SU-DHL-6 (cell line): ENCODE results near the gene BMP15.

Experiments used
- H2AFZ ChIP-seq: fragments of 200-600 bp; sonication (generic); 2 replicates; pipeline ENCODE4 v1.6.1; 2014; ENCODE audit warnings: low read depth, mild to moderate bottlenecking, moderate library complexity, mixed read lengths, antibody characterized with exemption, low read length; ENCODE audit not compliant: severe bottlenecking
- H3F3A ChIP-seq: fragments of 200-600 bp; shearing (Covaris generic); 2 replicates; pipeline ENCODE4 v1.6.0; 2016; ENCODE audit warnings: antibody characterized with exemption, mild to moderate bottlenecking; ENCODE audit not compliant: insufficient read depth
- H3K27ac ChIP-seq: fragments of 200-600 bp; sonication (generic); 2 replicates; pipeline ENCODE4 v1.5.1; 2016; ENCODE audit warnings: low read depth, mild to moderate bottlenecking, low read length, moderate library complexity, mixed read lengths
- H3K27me3 ChIP-seq: fragments of 200-600 bp; sonication (generic), shearing (Covaris generic); 2 replicates; pipeline ENCODE4 v1.6.0; 2014; ENCODE audit warnings: mild to moderate bottlenecking, low read length
- H3K36me3 ChIP-seq: fragments of 200-600 bp; sonication (generic); 2 replicates; pipeline ENCODE4 v1.6.1; 2014; ENCODE audit warnings: mild to moderate bottlenecking, low read length, mixed read lengths
- H3K4me2 ChIP-seq: fragments of 300-600, 200-600 bp; shearing (Covaris generic), sonication (generic); 2 replicates; pipeline ENCODE4 v1.6.0; 2014; ENCODE audit warnings: low read length, low read depth, mild to moderate bottlenecking; ENCODE audit not compliant: poor library complexity, severe bottlenecking
- H3K4me3 ChIP-seq: fragments of 200-600 bp; sonication (generic); 2 replicates; pipeline ENCODE4 v1.5.1; 2014; ENCODE audit warnings: antibody characterized with exemption, low read length, mild to moderate bottlenecking, mixed read lengths; ENCODE audit not compliant: insufficient read depth, poor library complexity, severe bottlenecking
- H3K79me2 ChIP-seq: fragments of 200-600 bp; sonication (generic); 2 replicates; pipeline ENCODE4 v1.6.1; 2014; ENCODE audit warnings: mild to moderate bottlenecking, low read length, moderate library complexity; ENCODE audit not compliant: insufficient read depth
- H3K9ac ChIP-seq: fragments of 200-600 bp; sonication (generic); 2 replicates; pipeline ENCODE4 v1.7.0; 2014; ENCODE audit warnings: mild to moderate bottlenecking, low read length
- H3K9me2 ChIP-seq: fragments of 200-600 bp; sonication (generic); replicated peaks from 2 replicates; pipeline ENCODE4 v1.6.1; 2014; ENCODE audit warnings: low read length; ENCODE audit not compliant: insufficient read depth
- H3K9me3 ChIP-seq: fragments of 200-600 bp; sonication (generic); 2 replicates; pipeline ENCODE4 v1.6.1; 2014; ENCODE audit warnings: low read length, mixed read lengths; ENCODE audit not compliant: insufficient read depth
- H4K20me1 ChIP-seq: fragments of 200-600 bp; sonication (generic); 2 replicates; pipeline ENCODE4 v1.6.1; 2014; ENCODE audit warnings: low read depth, mild to moderate bottlenecking, antibody characterized with exemption, low read length, moderate library complexity, mixed read lengths
- EZH2phosphoT487 ChIP-seq: fragments of 200-600 bp; sonication (generic), shearing (Covaris generic); conservative IDR thresholded peaks from 2 replicates; pipeline ENCODE4 v1.6.1; 2018; ENCODE audit warnings: mild to moderate bottlenecking, antibody characterized with exemption, low read length, moderate library complexity, mixed read lengths
- TF ChIP-seq, protein P1 (sequence below): fragments of 200-600 bp; sonication (generic); IDR thresholded peaks from one replicate; pipeline ENCODE4 v1.5.1; 2017; ENCODE audit warnings: antibody characterized with exemption, mild to moderate bottlenecking, low read length, moderate library complexity; ENCODE audit not compliant: insufficient read depth, poor library complexity, severe bottlenecking

BMP15 gene

DNA sequence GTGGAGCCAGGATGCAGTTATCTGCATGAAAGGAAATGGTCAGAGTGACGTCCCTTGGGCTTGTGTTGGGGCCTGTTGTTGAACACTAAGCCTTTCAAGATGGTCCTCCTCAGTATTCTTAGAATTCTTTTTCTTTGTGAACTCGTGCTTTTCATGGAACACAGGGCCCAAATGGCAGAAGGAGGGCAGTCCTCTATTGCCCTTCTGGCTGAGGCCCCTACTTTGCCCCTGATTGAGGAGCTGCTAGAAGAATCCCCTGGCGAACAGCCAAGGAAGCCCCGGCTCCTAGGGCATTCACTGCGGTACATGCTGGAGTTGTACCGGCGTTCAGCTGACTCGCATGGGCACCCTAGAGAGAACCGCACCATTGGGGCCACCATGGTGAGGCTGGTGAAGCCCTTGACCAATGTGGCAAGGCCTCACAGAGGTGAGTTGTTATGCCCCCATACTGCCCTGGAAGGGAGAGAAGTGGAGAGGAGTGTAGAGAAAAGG, at the start of gene BMP15:
BMP15 (plus strand) TSS at position 51 of the 492 bp plus-strand sequence; CDS start at position 100, 49 bp downstream.
- TF ChIP-seq, protein P1, sequence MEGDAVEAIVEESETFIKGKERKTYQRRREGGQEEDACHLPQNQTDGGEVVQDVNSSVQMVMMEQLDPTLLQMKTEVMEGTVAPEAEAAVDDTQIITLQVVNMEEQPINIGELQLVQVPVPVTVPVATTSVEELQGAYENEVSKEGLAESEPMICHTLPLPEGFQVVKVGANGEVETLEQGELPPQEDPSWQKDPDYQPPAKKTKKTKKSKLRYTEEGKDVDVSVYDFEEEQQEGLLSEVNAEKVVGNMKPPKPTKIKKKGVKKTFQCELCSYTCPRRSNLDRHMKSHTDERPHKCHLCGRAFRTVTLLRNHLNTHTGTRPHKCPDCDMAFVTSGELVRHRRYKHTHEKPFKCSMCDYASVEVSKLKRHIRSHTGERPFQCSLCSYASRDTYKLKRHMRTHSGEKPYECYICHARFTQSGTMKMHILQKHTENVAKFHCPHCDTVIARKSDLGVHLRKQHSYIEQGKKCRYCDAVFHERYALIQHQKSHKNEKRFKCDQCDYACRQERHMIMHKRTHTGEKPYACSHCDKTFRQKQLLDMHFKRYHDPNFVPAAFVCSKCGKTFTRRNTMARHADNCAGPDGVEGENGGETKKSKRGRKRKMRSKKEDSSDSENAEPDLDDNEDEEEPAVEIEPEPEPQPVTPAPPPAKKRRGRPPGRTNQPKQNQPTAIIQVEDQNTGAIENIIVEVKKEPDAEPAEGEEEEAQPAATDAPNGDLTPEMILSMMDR, result no peak
- no peak for TF ChIP-seq EZH2phosphoT487
- no peaks in the 10 kb centered on the region for H4K20me1 ChIP-seq

DNA sequence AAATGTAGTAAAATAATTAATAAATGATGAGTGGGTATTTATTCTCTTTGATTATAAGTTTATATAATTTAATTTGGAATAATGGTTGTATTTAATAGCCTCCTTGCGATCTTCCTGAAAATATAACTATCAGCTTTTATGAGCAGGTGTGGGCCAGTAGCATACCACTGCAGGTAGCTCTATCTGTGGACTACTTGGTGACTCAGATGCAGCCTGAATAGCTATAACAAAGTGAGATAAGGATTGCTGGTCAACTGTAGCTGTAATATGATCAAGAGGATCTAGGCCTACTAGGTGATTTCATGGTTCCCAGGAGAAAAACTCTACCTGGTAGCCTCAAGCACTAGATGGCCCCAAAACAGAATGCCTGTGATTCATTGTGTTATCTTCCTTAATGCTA, 47.1 kb upstream of the BMP15 start:
- Histone ChIP-seq H3K27me3 (no peaks in the 10 kb centered on the region), H4K20me1 (no peaks in the 10 kb centered on the region), H3K27ac (no peak overlapping the region), H3F3A (no peaks in the 10 kb centered on the region), H3K36me3 (no peaks in the 10 kb centered on the region), H3K4me3 (no peak overlapping the region), H3K9ac (no peak overlapping the region), H3K4me2 (no peak overlapping the region), H3K9me2 (no peaks in the 10 kb centered on the region), H3K9me3 (no peaks in the 10 kb centered on the region), H2AFZ (no peak overlapping the region), H3K79me2 (no peaks in the 10 kb centered on the region)
- TF ChIP-seq, protein P1, result no peak
- no peak for TF ChIP-seq EZH2phosphoT487

More for the DNA sequence above, at the start of gene BMP15:
- Histone ChIP-seq H3F3A (no peaks in the 10 kb centered on the region), H3K36me3 (no peaks in the 10 kb centered on the region), H3K9ac (no peak within 1 kb of the TSS), H3K4me2 (no peak within 1 kb of the TSS), H3K4me3 (no peak within 1 kb of the TSS), H3K9me3 (no peaks in the 10 kb centered on the region), H2AFZ (no peak within 1 kb of the TSS), H3K9me2 (no peaks in the 10 kb centered on the region), H3K79me2 (no peaks in the 10 kb centered on the region), H3K27ac (no peak within 1 kb of the TSS), H3K27me3 (no peaks in the 10 kb centered on the region)

DNA sequence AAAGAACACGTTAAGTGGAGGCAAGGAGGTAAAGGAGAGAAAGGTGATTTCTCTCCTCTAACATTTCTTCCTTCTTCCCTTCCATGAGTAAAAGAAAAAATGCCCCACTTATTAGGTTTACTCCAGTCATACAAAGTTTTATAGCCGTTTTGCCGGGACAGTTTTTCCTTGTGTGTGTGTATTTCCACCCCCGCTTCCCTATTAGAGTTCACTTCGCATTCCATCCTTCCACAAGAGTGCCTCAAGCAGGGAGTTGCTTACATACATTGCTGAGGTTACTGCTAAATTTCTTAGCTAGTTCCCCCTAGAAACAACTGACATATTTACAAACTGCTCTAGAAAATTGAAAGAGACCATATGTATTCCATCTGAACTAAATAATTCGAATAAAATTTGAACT, 45.2 kb upstream of the BMP15 start:
- Histone ChIP-seq H2AFZ (no peak overlapping the region), H3K79me2 (no peaks in the 10 kb centered on the region), H3K9me3 (no peaks in the 10 kb centered on the region), H3K36me3 (no peaks in the 10 kb centered on the region), H3K9me2 (no peaks in the 10 kb centered on the region), H3F3A (no peaks in the 10 kb centered on the region), H3K27ac (no peak overlapping the region), H3K27me3 (no peaks in the 10 kb centered on the region), H3K9ac (no peak overlapping the region), H3K4me2 (no peak overlapping the region), H4K20me1 (no peaks in the 10 kb centered on the region), H3K4me3 (no peak overlapping the region)
- TF ChIP-seq EZH2phosphoT487, result no peak

DNA sequence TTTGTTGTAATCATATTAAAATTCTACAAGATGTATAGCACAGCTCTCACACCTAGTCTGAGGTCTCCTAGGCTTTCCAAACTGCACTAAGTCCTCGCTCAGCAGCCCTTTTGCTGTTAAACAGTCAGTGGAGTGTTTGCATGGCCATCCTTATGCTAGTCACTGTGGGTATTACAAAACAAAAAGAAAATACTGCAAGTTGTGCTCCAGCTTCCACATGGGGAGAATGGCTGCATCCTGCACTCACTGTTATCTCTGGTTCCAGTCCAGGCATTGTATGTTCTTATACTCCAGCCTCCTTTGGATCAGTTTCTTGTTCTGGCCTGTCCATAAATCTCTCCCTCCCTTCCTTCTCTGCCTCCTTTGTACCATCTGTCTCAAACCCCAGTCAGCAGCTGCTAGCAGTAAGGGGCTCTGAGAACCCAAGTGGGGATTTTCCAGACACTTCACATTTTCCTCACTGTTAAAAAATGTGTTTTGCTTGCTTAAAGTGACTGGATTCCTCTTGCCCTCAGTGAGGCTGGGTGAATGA, 38.5 kb upstream of the BMP15 start:
- Histone ChIP-seq H3K4me2 (no peak overlapping the region), H2AFZ (no peak overlapping the region), H3K9ac (no peak overlapping the region), H3K9me3 (no peaks in the 10 kb centered on the region), H3K4me3 (no peak overlapping the region), H3K36me3 (no peaks in the 10 kb centered on the region), H3K9me2 (no peaks in the 10 kb centered on the region), H4K20me1 (no peaks in the 10 kb centered on the region), H3K27me3 (no peaks in the 10 kb centered on the region), H3K79me2 (no peaks in the 10 kb centered on the region), H3F3A (no peaks in the 10 kb centered on the region), H3K27ac (no peak overlapping the region)
- no peak for TF ChIP-seq EZH2phosphoT487
